ENCODE data around the gene P4HA2.

DNA sequence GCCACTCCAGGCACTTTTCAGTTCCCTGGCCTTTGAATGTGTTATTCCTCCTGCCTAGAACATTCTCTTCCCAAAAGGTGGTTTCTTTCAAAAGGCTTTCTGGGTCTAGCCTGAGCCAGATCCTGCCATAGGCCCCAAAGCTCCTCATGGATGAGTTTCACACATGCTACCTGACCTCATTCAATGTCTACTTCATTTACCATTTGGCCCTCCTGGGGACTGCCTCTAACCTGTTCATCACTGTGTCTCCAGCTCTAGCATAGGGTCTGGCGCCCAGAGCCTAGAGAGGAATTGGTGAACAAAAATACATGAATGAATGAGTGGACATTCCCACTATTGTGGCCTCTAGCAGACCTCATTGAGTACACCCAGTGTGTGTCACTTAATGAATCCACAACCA lies 5.4 kb upstream of the P4HA2 start:
- TF ChIP-seq, protein P1, sequence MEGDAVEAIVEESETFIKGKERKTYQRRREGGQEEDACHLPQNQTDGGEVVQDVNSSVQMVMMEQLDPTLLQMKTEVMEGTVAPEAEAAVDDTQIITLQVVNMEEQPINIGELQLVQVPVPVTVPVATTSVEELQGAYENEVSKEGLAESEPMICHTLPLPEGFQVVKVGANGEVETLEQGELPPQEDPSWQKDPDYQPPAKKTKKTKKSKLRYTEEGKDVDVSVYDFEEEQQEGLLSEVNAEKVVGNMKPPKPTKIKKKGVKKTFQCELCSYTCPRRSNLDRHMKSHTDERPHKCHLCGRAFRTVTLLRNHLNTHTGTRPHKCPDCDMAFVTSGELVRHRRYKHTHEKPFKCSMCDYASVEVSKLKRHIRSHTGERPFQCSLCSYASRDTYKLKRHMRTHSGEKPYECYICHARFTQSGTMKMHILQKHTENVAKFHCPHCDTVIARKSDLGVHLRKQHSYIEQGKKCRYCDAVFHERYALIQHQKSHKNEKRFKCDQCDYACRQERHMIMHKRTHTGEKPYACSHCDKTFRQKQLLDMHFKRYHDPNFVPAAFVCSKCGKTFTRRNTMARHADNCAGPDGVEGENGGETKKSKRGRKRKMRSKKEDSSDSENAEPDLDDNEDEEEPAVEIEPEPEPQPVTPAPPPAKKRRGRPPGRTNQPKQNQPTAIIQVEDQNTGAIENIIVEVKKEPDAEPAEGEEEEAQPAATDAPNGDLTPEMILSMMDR (IDR thresholded peaks at IDR 0.05) = no peak
- TF ChIP-seq POLR2A (IDR thresholded peaks at IDR 0.05) (no peak), POLR2AphosphoS5 (IDR thresholded peaks at IDR 0.05) (no peak), EP300 (IDR thresholded peaks at IDR 0.05) (no peak)

All from upper lobe of left lung (tissue), 4 donors.